ENCODE data around the gene PLA2G6.

Gene PLA2G6

DNA sequence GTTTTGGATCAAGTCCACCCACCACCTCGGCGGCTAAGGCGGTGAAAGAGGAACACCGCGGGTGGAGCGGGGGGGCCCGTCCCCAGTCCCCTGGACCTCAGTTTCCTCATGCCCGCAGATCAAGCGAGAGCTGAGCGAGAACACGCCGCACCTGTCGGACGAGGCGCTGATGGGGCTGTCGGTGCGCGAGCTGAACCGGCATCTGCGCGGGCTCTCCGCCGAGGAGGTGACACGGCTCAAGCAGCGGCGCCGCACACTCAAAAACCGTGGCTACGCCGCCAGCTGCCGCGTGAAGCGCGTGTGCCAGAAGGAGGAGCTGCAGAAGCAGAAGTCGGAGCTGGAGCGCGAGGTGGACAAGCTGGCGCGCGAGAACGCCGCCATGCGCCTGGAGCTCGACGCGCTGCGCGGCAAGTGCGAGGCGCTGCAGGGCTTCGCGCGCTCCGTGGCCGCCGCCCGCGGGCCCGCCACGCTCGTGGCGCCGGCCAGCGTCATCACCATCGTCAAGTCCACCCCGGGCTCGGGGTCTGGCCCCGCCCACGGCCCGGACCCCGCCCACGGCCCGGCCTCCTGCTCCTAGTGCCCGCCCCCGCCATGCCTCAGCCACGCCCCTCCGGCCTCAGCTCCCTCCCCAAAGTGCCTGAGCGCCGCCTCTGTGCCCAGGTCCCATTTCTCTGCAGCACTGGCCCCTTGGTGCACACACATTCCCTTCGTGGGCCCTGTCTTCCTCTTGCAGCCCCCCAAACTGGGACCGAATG is 32.8 kb upstream of the PLA2G6 start:
- DNase-seq, result no peak

- no peak for DNase-seq
Measured at GRCh38 chr22:38213990-38214301, 32.3 kb upstream of the PLA2G6 start.

DNA sequence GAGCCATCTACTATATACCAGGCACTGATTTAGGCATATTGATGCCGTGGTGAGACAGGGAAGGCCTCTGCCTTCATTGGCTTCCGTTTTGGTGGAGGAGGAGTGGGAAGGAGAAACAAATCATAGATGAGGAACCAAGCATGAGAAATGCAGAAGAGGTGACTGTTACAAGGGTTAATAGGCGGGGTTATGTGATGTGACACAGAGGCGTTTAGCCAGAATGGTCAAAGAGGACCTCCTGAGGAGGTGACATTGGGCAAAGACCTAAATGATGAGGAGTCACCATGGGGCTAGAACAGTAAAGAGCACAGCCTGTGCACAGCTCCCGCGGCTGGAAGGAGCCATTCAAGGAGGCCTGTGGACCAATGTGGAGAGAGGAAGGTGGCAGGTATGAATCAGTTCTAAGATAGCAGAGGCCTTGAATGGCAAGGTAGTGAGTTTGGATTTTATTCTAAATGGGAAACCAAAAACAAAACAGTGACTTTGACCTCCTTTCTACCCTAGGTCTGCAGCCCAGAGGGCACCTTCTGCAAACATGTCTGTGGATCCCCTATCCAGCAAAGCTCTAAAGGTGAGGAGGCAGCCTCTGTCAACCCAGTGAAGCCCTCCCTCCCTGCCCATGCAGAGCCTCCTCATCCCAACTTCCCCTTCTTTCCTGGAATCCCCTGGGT is 31.8 kb upstream of the PLA2G6 start:
- no peak for DNase-seq

- peak; percentile 33 for DNase-seq
Measured at GRCh38 chr22:38212442-38212841, 30.8 kb upstream of the PLA2G6 start.

- DNase-seq, result no peak
Measured at GRCh38 chr22:38211556-38211955, 29.9 kb upstream of the PLA2G6 start.

GRCh38 chr22:38208551-38208968 is 26.9 kb upstream of the PLA2G6 start:
- DNase-seq, result no peak

GRCh38 chr22:38207898-38208432 is 26.3 kb upstream of the PLA2G6 start:
- no peak for DNase-seq

DNA sequence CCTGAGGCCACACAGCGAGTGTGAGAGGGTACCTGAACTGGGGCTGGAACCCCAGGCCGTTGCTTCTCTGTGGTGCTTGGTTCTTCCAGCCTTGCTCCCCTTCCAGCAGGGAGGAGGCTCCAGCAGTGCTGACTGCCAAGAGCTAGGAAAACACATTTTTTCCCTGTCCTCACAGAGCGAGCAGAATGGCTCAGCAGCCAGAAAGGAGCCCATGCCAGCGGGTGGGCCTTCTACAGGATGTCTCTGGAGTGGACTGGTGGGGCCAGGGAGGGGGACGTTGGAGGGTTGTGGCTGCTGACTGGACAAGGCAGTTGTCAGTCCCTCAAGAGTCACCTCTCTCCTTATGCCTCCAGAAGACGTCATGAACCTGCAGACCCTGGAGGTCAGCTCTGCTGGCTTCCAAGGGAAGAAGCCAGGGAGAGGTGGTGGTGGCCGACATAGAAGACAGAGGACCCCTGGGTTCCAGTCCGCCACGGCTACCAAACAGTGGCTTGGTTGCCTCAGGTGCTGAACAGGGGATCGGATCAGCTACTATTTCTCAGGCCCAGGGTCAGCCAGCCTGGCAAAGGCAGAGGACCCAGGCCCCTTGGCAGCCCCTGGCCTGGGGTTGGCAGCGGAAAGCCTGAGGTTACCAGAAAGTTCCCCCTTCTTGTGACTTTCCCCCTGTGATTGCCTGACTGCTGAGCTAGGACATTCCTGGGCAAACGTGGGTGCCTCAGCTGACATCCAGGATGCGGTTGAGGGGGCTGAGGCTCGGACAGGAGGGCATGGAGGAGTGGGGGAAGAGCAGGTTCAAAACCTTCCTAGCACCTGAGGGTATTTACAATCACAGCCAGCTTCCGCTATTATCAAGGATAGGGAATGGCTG is 23.9 kb upstream of the PLA2G6 start:
- DNase-seq, result no peak

GRCh38 chr22:38204784-38205183 is 23.2 kb upstream of the PLA2G6 start:
- no peak for DNase-seq

DNA sequence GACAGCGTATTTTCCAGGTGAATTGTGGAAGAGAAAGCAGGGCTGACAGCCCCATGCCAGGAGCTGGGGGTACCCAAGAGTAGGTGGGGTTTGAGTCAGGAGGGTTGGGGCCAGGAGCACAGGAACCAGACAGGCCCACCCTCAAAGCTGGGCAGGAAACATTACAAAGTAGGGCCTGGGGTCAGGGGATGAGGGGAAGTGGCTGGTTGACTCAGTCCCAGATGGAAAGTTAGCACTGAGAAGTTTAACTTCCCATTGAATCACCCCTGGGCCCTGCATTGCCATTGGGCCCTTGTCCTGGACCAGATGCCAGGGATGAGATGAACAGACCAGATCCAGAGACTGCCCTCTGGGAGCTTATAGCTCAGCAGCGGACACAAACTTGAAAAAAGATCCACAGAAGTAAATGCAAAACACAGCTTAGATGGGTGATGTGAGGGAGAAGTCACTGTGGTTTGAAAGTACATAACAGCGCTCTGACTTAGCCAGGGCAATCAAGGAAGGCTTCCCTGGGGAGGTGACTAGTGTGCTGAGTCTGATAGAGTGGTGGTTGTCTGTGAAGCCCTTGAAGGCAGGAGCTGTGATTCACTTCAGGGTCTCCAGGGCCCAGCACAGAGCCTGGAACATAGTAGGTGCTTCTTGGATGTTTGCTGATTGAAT is 22.4 kb upstream of the PLA2G6 start:
- DNase-seq, result no peak

- DNase-seq, result peak; percentile 36
Measured at GRCh38 chr22:38203090-38203810, 21.6 kb upstream of the PLA2G6 start.

DNA sequence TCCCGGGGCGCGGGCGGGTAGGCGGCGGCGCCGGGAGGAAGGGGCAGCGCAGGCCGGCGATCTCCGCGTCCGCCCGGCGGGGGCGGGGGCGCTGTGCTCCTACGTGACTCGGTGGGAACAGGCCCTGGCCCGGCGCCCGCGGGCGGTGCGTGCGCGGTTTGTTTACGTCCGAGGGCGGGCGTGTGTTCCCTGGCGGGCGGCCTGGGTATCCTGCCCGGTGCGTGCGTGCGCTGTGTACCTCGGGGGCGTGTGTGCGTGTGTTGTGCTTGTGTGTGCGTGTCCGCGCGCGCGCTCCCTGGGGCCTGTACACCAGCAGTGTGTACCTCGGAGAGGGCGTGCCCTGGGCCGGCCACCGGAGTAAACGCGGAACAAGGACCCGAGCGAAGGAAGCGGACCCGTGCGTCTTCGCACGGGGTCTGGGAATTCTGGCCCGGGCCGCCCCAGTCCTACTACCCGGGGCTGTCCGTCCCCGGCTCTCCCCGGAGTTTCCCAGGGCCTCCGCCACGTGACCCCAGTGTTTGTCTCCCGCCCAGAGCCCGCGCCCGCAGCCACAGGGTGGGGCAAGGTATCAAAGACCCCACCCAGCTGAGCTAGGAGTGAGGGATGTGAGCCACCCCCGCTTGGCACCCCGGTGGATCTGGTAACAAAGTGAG is 20.9 kb upstream of the PLA2G6 start:
- peak; percentile 58 for DNase-seq

DNA sequence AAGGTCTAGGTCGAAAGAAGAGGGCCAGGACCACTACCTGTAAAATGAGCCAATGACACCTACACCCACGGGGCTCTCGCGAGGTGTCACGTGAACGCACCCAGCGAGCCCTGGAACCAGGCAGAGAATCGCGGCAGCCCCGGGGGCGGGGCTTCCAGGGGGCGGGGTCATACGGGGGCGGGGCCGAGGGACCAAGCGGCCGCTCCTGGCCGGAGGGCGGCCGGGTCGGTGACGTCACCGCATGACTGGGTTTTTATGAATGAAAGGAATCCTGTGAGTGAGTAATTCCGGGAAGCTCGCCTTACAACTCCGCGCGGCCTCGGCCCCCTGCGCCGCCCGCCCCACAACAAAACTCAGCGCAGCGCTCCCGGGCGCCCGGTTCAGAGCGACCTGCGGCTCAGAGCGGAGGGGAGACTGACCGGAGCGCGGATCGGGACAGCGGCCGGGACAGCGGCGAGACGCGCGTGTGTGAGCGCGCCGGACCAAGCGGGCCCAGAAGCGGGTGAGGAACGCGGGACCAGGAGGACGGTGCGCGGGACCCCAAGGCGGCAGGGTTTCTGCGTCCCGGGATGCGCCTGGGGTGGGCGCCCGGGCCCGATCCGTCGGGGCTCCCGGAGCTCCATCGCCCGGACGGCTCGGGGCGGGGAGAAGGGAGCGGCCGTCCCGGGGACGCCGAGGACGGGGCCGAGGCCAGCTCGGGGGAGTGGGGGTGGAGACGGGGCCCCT is 20.2 kb upstream of the PLA2G6 start, which contains the start of gene MAFF:
MAFF (plus strand) TSS at position 284 of the 726 bp plus-strand sequence. CDS start 11,860 bp downstream, outside the sequence.
- peak; percentile 93 for DNase-seq

DNA sequence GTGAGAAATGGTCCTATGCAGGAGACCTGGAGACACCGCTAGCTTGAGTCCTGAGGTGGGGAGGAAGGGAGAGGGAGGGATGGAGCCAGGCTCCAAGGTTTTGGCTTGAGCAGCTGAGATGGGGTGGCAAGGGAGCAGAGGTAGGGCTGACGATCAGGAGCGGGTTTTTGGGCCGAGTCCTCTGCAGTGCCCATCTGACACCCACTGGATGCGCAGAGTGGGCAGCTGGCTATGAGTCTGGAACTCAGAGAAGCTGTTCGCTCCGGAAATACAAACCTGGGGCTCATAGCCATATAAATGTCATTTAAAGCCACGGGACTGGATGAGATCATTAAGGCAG is 19.7 kb upstream of the PLA2G6 start:
- DNase-seq, result no peak

- no peak for DNase-seq
Measured at GRCh38 chr22:38199826-38200559, 18.4 kb upstream of the PLA2G6 start.

- DNase-seq, result no peak
Measured at GRCh38 chr22:38196791-38197419, 15.3 kb upstream of the PLA2G6 start.

DNA sequence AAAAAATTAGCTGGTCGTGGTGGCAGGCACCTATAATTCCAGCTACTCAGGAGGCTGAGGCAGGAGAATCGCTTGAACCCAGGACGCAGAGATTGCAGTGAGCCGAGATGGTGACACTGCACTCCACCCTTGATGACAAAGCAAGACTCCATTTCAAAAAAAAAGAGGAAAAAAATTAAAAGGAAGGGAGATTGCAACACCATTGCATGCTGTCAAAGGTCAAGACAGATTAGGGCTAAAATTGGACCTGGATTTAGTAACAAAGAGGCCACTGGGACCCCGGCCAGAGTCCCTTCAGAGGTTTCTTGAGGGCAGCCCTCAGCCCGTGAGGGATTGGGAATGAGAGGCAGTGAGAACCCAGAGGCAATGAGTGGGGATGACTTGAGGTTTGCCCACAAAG is 11.9 kb upstream of the PLA2G6 start:
- DNase-seq, result no peak

GRCh38 chr22:38192475-38192863 is 10.8 kb upstream of the PLA2G6 start:
- no peak for DNase-seq

GRCh38 chr22:38191731-38192474 is 10.3 kb upstream of the PLA2G6 start:
- DNase-seq, result no peak

Measured in NCI-H82 (cell line).